ENCODE results near the gene ALDH16A1.

The ALDH16A1 gene

GRCh38 chr19:49453013-49453756 lies at the start of gene ALDH16A1:
TSS of gene ALDH16A1 (plus strand) at chr19:49453225. CDS start at chr19:49453332, 107 bp downstream.
- DNase-seq: peak; percentile 100

GRCh38 chr19:49403404-49404187 lies 49.4 kb upstream of the ALDH16A1 start:
- DNase-seq: no peak

GRCh38 chr19:49407079-49407478 lies 45.9 kb upstream of the ALDH16A1 start:
- DNase-seq: no peak

GRCh38 chr19:49407482-49408015 lies 45.5 kb upstream of the ALDH16A1 start:
- DNase-seq: no peak

- DNase-seq: no peak
Observed at GRCh38 chr19:49408816-49409440, 44.1 kb upstream of the ALDH16A1 start.

GRCh38 chr19:49409441-49410029 lies 43.5 kb upstream of the ALDH16A1 start:
- DNase-seq: peak; percentile 79

- DNase-seq: no peak
Observed at GRCh38 chr19:49411681-49412326, 41.2 kb upstream of the ALDH16A1 start.

- DNase-seq: no peak
Observed at GRCh38 chr19:49413348-49413747, 39.7 kb upstream of the ALDH16A1 start.

GRCh38 chr19:49414256-49414655 lies 38.8 kb upstream of the ALDH16A1 start:
- DNase-seq: no peak

GRCh38 chr19:49415102-49415809 lies 37.8 kb upstream of the ALDH16A1 start:
- DNase-seq: no peak

- no peak for DNase-seq
Observed at GRCh38 chr19:49415810-49416200, 37.2 kb upstream of the ALDH16A1 start.

GRCh38 chr19:49417088-49417487 lies 35.9 kb upstream of the ALDH16A1 start:
- DNase-seq: no peak

GRCh38 chr19:49418511-49418910 lies 34.5 kb upstream of the ALDH16A1 start:
- no peak for DNase-seq

- no peak for DNase-seq
Observed at GRCh38 chr19:49419173-49419572, 33.9 kb upstream of the ALDH16A1 start.

- DNase-seq: no peak
Observed at GRCh38 chr19:49420227-49420626, 32.8 kb upstream of the ALDH16A1 start.

GRCh38 chr19:49421039-49421877 lies 31.8 kb upstream of the ALDH16A1 start:
- peak; percentile 61 for DNase-seq

GRCh38 chr19:49421878-49422202 lies 31.2 kb upstream of the ALDH16A1 start:
- DNase-seq: no peak

- no peak for DNase-seq
Observed at GRCh38 chr19:49422407-49423070, 30.5 kb upstream of the ALDH16A1 start.

GRCh38 chr19:49423071-49423984 lies 29.7 kb upstream of the ALDH16A1 start, which contains the start of gene PTH2:
TSS of gene PTH2 (minus strand) at chr19:49423441. CDS start at chr19:49423339, 102 bp downstream.
- DNase-seq: no peak

Measured in OCI-M1 (cell line).